Myocyte (in vitro differentiated cells): ENCODE measurements around the gene ACAD11. TPM values are rescaled to one million over a fixed set of nuclear protein-coding genes. Genes with fewer than 3 reads are reported as not detected.

ENCODE experiments used
- DNase-seq: peaks from one replicate; pipeline ENCODE4 v3.0.0-alpha.2; 2012; ENCODE audit warnings: low read depth
- total RNA-seq: library from RNA; depleted of rRNA; stranded (reverse); fragments of >200 nt; gene quantifications from 2 replicates; pipeline ENCODE4 v1.2.3, GENCODE V29; 2014

ACAD11 gene
- total RNA-seq, 1 donor from 2014 or later, result 22.8 TPM

- DNase-seq, result no peak
Measured at GRCh38 chr3:132513057-132513456, 146.6 kb downstream of the ACAD11 start.

- no peak for DNase-seq
Measured at GRCh38 chr3:132509506-132509905, 150.1 kb downstream of the ACAD11 start.

- DNase-seq, result no peak
Measured at GRCh38 chr3:132509096-132509495, 150.5 kb downstream of the ACAD11 start.

Other genes starting within 250 kb of the ACAD11 start
- 36.6 and 46.4 TPM in 2 replicates for gene DNAJC13, start 242.3 kb downstream of the ACAD11 start, total RNA-seq
- gene ACKR4, start 62.5 kb downstream of the ACAD11 start, total RNA-seq, result not detected in 2 replicates
- gene UBA5, start 520 bp upstream of the ACAD11 start, total RNA-seq, result 29.7 and 42.9 TPM in 2 replicates
- 24.3 and 28.0 TPM in 2 replicates for gene NPHP3, start 62.6 kb upstream of the ACAD11 start, total RNA-seq